Measurements from ENCODE around the gene RGS18.
"Not testable (repeated sequence)": the region's sequence is repeated elsewhere in the genome, so short reads cannot be mapped to it uniquely, and the experiment has no call there.

Gene RGS18

GRCh38 chr1:192159014-192159413 lies 752 bp downstream of the RGS18 start:
- no peak for DNase-seq
- Histone ChIP-seq H3K4me1 (no peaks in the 10 kb centered on the region), H3K27ac (no peak overlapping the region), H3K36me3 (no peaks in the 10 kb centered on the region), H3K4me3 (no peak overlapping the region), H3K27me3 (no peaks in the 10 kb centered on the region), H3K9me3 (no peaks in the 10 kb centered on the region)
- intact Hi-C loops (cut with DNase I; ENCODE audit: low total_unique reads) = no loop called here
- no peak for TF ChIP-seq CTCF (IDR thresholded peaks at IDR 0.05)

DNA sequence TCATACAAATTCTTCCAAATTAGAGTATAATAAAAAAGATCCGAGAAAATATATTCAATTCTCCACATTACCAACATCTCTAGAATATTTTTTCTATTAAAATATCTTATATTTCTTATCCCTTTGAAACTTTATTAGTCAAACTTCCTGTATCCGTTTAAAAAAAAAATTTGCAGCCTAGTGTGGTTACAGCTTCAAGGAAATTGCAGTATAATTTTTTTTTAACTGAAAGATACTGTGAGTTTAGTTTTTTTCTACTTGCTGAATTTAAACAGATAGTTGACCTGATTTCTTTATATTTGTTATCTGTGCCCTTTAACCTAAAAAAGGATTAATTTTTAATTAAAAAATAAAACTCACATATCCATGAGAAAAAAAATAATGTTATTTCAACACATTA lies 1.5 kb downstream of the RGS18 start:
- no peak overlapping the region for H3K4me3 ChIP-seq
- no peak for DNase-seq
- no peaks in the 10 kb centered on the region for H3K36me3 ChIP-seq
- H3K27ac ChIP-seq = no peak overlapping the region
- no peaks in the 10 kb centered on the region for H3K4me1 ChIP-seq
- intact Hi-C loops (cut with DNase I; ENCODE audit: low total_unique reads) = no loop called here
- no peaks in the 10 kb centered on the region for H3K9me3 ChIP-seq
- H3K27me3 ChIP-seq = no peaks in the 10 kb centered on the region
- TF ChIP-seq CTCF (IDR thresholded peaks at IDR 0.05) = no peak

DNA sequence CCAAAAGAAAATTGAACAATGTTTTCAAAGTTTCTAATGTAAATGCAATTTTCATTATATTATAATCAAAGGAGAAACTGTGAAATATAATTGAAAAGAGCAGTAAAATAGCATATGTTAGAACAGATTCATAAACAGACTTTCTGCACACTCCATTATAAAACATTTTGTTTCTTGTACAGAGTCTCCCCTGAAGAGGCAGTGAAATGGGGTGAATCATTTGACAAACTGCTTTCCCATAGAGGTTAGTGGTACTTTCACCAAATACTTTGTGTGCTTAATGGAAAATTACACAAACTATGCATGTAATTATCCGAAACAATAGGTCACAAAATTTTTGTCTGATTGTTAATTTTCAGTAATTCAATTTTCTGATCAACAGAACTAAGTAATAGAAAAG lies 1.9 kb downstream of the RGS18 start:
- intact Hi-C loops (cut with DNase I; ENCODE audit: low total_unique reads) = no loop called here
- DNase-seq = no peak

GRCh38 chr1:192161976-192162375 lies 3.7 kb downstream of the RGS18 start:
- no peaks in the 10 kb centered on the region for H3K27me3 ChIP-seq
- no peak for DNase-seq
- H3K36me3 ChIP-seq = no peaks in the 10 kb centered on the region
- intact Hi-C loops (cut with DNase I; ENCODE audit: low total_unique reads) = no loop called here
- H3K4me1 ChIP-seq = no peaks in the 10 kb centered on the region
- no peak overlapping the region for H3K4me3 ChIP-seq
- H3K27ac ChIP-seq = no peak overlapping the region
- no peaks in the 10 kb centered on the region for H3K9me3 ChIP-seq
- no peak for TF ChIP-seq CTCF (IDR thresholded peaks at IDR 0.05)

More for the DNA sequence above, 1.9 kb downstream of the RGS18 start:
- no peak for TF ChIP-seq CTCF (IDR thresholded peaks at IDR 0.05)
- Histone ChIP-seq H3K4me1 (no peaks in the 10 kb centered on the region), H3K9me3 (no peaks in the 10 kb centered on the region), H3K27ac (no peak overlapping the region), H3K4me3 (no peak overlapping the region), H3K27me3 (no peaks in the 10 kb centered on the region), H3K36me3 (no peaks in the 10 kb centered on the region)

- Histone ChIP-seq H3K4me3 (no peak overlapping the region), H3K27ac (no peak overlapping the region), H3K36me3 (no peaks in the 10 kb centered on the region), H3K4me1 (no peaks in the 10 kb centered on the region), H3K27me3 (no peaks in the 10 kb centered on the region), H3K9me3 (no peaks in the 10 kb centered on the region)
- no peak for TF ChIP-seq CTCF (IDR thresholded peaks at IDR 0.05)
- DNase-seq = no peak
- intact Hi-C loops (cut with DNase I; ENCODE audit: low total_unique reads) = no loop called here
These were observed 4.1 kb downstream of the RGS18 start for GRCh38 chr1:192162376-192162775.

GRCh38 chr1:192165002-192165401 lies 6.7 kb downstream of the RGS18 start:
- intact Hi-C loops (cut with DNase I; ENCODE audit: low total_unique reads); DNase-seq; H3K4me3 ChIP-seq; H3K27me3 ChIP-seq; H3K9me3 ChIP-seq; H3K36me3 ChIP-seq; H3K27ac ChIP-seq; H3K4me1 ChIP-seq: not testable (repeated sequence)

Measured in tibial artery (tissue), 4 donors.